Uterus (tissue), 4 donors: ENCODE measurements around the gene P4HA2. TPM values are rescaled to one million over a fixed set of nuclear protein-coding genes. Genes with fewer than 3 reads are reported as not detected.

ENCODE experiments used
- DNase-seq, 2 donors: peaks; one replicate each; pipeline ENCODE4 v3.0.0-alpha.2; 2019 to 2020
- H3K27ac ChIP-seq, 2 donors: fragments of 200-600 bp; sonication (generic); 1 replicate in 1 of 2; 2 replicates in 1 of 2; pipeline ENCODE4 v1.5.1; 2016 to 2018
- H3K27me3 ChIP-seq, 2 donors: fragments of 200-600 bp; sonication (generic); one replicate each; pipeline ENCODE4 v1.5.1; 2018 to 2019; ENCODE audit warnings: control low read depth in 1 of 2
- H3K36me3 ChIP-seq, 2 donors: fragments of 200-600 bp; sonication (generic); one replicate each; pipeline ENCODE4 v1.5.1; 2019; ENCODE audit warnings: control low read depth in 1 of 2
- H3K4me1 ChIP-seq, 2 donors: fragments of 200-600 bp; sonication (generic); one replicate each; pipeline ENCODE4 v1.5.1; 2018 to 2019; ENCODE audit warnings: control low read depth in 1 of 2
- H3K4me3 ChIP-seq, 2 donors: fragments of 200-600 bp; sonication (generic); 1 replicate in 1 of 2; 2 replicates in 1 of 2; pipeline ENCODE4 v1.5.1; 2018 to 2019; ENCODE audit warnings: mild to moderate bottlenecking in 1 of 2
- H3K9me3 ChIP-seq, 2 donors: fragments of 200-600 bp; sonication (generic); one replicate each; pipeline ENCODE4 v1.5.1; 2019; ENCODE audit warnings: control low read depth in 1 of 2
- POLR2A ChIP-seq, 2 donors: fragments of 450-650 bp; IDR thresholded peaks; one replicate each; pipeline ENCODE4 v1.6.1; 2016; ENCODE audit warnings: antibody characterized with exemption in 2 of 2, mild to moderate bottlenecking in 1 of 2, moderate library complexity in 1 of 2
- intact Hi-C: fragments of 100-400 bp; cut with DNase I; formaldehyde crosslinking; loops from one replicate; pipeline ENCODE4 v1.15.1; 2023; ENCODE audit warnings: low total_unique reads
- total RNA-seq, 4 donors: library from RNA; depleted of rRNA in 3 of 4; stranded (reverse); fragments of >200 nt in 3 of 4; gene quantifications; one replicate each; pipeline versions ENCODE4 v1.1.0 to v1.2.4, GENCODE V29; 2014 to 2023
- TF ChIP-seq, protein P1 (sequence below), 4 experiments: fragments of 200-600 bp in 2 of 4; fragments of 450-650 bp in 2 of 4; sonication (generic) in 2 of 4; IDR thresholded peaks; one replicate each; pipeline ENCODE4 v1.5.1; 2016 to 2019; ENCODE audit warnings: antibody characterized with exemption in 4 of 4, mild to moderate bottlenecking in 2 of 4, moderate library complexity in 1 of 4
- donor health status: DM: yes; HTN: yes; CAD: no.

The P4HA2 gene
- total RNA-seq, 4 donors from 2014 or later = 19.4 to 112 (median 85.2) TPM

- intact Hi-C loops = no loop called here
- Histone ChIP-seq H3K4me1 (no peaks in the 10 kb centered on the region), H3K9me3 (no peaks in the 10 kb centered on the region), H3K36me3 (no peaks in the 10 kb centered on the region), H3K27me3 (no peaks in the 10 kb centered on the region), H3K27ac (no peak overlapping the region), H3K4me3 (no peak overlapping the region)
- no peak for DNase-seq
- no peak for TF ChIP-seq POLR2A (IDR thresholded peaks at IDR 0.05)
- TF ChIP-seq, protein P1, sequence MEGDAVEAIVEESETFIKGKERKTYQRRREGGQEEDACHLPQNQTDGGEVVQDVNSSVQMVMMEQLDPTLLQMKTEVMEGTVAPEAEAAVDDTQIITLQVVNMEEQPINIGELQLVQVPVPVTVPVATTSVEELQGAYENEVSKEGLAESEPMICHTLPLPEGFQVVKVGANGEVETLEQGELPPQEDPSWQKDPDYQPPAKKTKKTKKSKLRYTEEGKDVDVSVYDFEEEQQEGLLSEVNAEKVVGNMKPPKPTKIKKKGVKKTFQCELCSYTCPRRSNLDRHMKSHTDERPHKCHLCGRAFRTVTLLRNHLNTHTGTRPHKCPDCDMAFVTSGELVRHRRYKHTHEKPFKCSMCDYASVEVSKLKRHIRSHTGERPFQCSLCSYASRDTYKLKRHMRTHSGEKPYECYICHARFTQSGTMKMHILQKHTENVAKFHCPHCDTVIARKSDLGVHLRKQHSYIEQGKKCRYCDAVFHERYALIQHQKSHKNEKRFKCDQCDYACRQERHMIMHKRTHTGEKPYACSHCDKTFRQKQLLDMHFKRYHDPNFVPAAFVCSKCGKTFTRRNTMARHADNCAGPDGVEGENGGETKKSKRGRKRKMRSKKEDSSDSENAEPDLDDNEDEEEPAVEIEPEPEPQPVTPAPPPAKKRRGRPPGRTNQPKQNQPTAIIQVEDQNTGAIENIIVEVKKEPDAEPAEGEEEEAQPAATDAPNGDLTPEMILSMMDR (IDR thresholded peaks at IDR 0.05) = no peak
Observed at GRCh38 chr5:132193165-132193694, 34.4 kb downstream of the P4HA2 start.

DNA sequence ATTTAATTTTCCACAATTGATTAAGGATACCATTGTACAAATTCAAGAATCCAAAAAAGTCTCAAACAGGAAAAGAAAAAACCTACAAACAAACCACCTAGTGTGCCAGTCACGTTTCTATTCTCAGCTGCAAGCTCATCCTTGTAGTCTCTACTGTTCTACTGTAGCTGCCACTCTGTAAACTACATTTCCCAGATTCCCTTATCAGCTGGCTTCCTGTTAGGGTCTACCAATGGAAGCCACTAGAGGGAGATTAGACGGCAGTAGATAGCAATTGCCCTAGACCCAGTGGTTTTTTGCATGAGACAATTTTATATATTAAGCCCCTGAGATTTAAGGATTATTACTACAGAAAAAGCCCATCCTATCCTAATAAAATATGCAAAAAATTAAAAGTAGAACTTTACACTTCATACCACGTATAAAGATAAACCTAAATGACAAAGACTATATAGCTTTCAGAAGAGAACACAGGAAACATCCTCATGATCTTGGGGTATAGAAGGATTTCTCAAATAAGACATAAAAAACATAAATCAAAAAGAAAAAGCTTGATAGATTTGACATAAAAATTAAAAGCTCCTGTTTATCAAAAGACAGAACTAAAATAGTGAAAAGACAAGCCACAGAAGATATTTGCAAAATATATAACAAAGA, 37.4 kb downstream of the P4HA2 start:
- Histone ChIP-seq H3K27ac (no peak overlapping the region), H3K36me3 (no peaks in the 10 kb centered on the region), H3K4me1 (no peaks in the 10 kb centered on the region), H3K4me3 (no peak overlapping the region), H3K9me3 (no peaks in the 10 kb centered on the region), H3K27me3 (no peaks in the 10 kb centered on the region)
- intact Hi-C loops = no loop called here
- peak in 1 of 2 donors; percentile 47 for DNase-seq
- TF ChIP-seq POLR2A (IDR thresholded peaks at IDR 0.05) = no peak
- TF ChIP-seq, protein P1 (IDR thresholded peaks at IDR 0.05) = peak; percentile 68 to 81 (median 78)

GRCh38 chr5:132184588-132184987, 43.1 kb downstream of the P4HA2 start:
- TF ChIP-seq, protein P1 (IDR thresholded peaks at IDR 0.05) = no peak
- no peak for TF ChIP-seq POLR2A (IDR thresholded peaks at IDR 0.05)
- intact Hi-C loops = no loop called here
- H3K4me3 ChIP-seq = no peak overlapping the region

GRCh38 chr5:132183723-132184122, 43.9 kb downstream of the P4HA2 start:
- DNase-seq = no peak
- Histone ChIP-seq H3K9me3 (no peaks in the 10 kb centered on the region), H3K36me3 (no peaks in the 10 kb centered on the region), H3K27ac (no peak overlapping the region), H3K27me3 (no peaks in the 10 kb centered on the region), H3K4me3 (no peak overlapping the region), H3K4me1 (no peaks in the 10 kb centered on the region)
- intact Hi-C loops = no loop called here
- TF ChIP-seq POLR2A (IDR thresholded peaks at IDR 0.05) = no peak
- TF ChIP-seq, protein P1 (IDR thresholded peaks at IDR 0.05) = no peak

More at GRCh38 chr5:132184588-132184987, 43.1 kb downstream of the P4HA2 start:
- Histone ChIP-seq H3K27ac (no peak overlapping the region), H3K36me3 (no peaks in the 10 kb centered on the region), H3K27me3 (no peaks in the 10 kb centered on the region), H3K9me3 (no peaks in the 10 kb centered on the region), H3K4me1 (no peaks in the 10 kb centered on the region)
- no peak for DNase-seq

- Histone ChIP-seq H3K27ac (no peak overlapping the region), H3K36me3 (no peaks in the 10 kb centered on the region), H3K4me1 (no peaks in the 10 kb centered on the region), H3K27me3 (no peaks in the 10 kb centered on the region), H3K4me3 (no peak overlapping the region), H3K9me3 (no peaks in the 10 kb centered on the region)
- TF ChIP-seq, protein P1 (IDR thresholded peaks at IDR 0.05) = no peak
- TF ChIP-seq POLR2A (IDR thresholded peaks at IDR 0.05) = no peak
- DNase-seq = no peak
- intact Hi-C loops = no loop called here
Observed at GRCh38 chr5:132182359-132183040, 45.2 kb downstream of the P4HA2 start.
